ENCODE results near the gene NPAS4. TPM values are rescaled to one million over a fixed set of nuclear protein-coding genes. Genes with fewer than 3 reads are reported as not detected.

Gene NPAS4
- total and polyA plus RNA-seq, 9 of the 15 experiments (the other 6 are each of a cell fraction or from before 2014, with no cell fraction given), result not detected

GRCh38 chr11:66414120-66414934 lies 6.5 kb upstream of the NPAS4 start (continued):
- no peak for TF ChIP-seq FOXP4 (CRISPR knock-in tag; IDR thresholded peaks at IDR 0.05; ENCODE audit: borderline replicate concordance)
- no peak for TF ChIP-seq ZBTB12 (CRISPR knock-in tag; IDR thresholded peaks at IDR 0.05)
- no peak for TF ChIP-seq RBM34 (IDR thresholded peaks at IDR 0.05; ENCODE audit: borderline replicate concordance, insufficient read depth, low read length)
- no peak for TF ChIP-seq ZNF57 (CRISPR knock-in tag; IDR thresholded peaks at IDR 0.05)
- TF ChIP-seq, protein P1, sequence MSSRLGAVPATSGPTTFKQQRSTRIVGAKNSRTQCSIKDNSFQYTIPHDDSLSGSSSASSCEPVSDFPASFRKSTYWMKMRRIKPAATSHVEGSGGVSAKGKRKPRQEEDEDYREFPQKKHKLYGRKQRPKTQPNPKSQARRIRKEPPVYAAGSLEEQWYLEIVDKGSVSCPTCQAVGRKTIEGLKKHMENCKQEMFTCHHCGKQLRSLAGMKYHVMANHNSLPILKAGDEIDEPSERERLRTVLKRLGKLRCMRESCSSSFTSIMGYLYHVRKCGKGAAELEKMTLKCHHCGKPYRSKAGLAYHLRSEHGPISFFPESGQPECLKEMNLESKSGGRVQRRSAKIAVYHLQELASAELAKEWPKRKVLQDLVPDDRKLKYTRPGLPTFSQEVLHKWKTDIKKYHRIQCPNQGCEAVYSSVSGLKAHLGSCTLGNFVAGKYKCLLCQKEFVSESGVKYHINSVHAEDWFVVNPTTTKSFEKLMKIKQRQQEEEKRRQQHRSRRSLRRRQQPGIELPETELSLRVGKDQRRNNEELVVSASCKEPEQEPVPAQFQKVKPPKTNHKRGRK (tag; IDR thresholded peaks at IDR 0.05), result no peak
- TF ChIP-seq MEF2A (IDR thresholded peaks at IDR 0.05; ENCODE audit: control insufficient read depth, low read depth, low read length), result no peak
